MV-4-11 (cell line): ENCODE data around the gene ALDH1A2.
A peak's percentile ranks its signal among the peaks of the same experiment; 100 is the strongest.
"Not testable (repeated sequence)": the region's sequence is repeated elsewhere in the genome, so short reads cannot be mapped to it uniquely, and the experiment has no call there.

Experiments used
- DNase-seq: peaks from one replicate; lab custom pipeline; 2025; lab: John Stamatoyannopoulos, UW

ALDH1A2 gene

GRCh38 chr15:58066042-58066867 lies 744 bp upstream of the ALDH1A2 start:
- no peak for DNase-seq

- DNase-seq: no peak
These were observed 499 bp downstream of the ALDH1A2 start for GRCh38 chr15:58064980-58065444.

GRCh38 chr15:58064082-58064979 lies 1.2 kb downstream of the ALDH1A2 start:
- no peak for DNase-seq

DNA sequence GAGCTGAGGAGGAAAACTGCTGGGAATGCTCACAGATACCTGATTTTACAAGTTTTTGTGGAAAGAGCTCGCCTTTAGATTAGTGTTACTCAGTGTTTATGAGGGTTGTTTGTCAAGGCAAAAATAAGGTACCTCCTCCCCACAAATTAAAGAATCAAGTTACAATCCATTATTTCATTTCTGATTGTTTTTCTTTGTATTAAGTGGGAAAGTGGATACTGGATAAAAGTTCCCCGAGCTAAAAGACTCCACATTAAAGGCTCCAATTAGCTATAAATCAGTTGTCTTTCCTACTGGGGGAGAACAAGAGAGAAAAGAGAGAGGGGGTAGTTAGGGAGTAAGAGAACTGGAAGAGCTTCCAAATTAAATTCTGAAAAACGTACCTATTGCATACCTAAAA lies 1.9 kb downstream of the ALDH1A2 start:
- DNase-seq: no peak

DNA sequence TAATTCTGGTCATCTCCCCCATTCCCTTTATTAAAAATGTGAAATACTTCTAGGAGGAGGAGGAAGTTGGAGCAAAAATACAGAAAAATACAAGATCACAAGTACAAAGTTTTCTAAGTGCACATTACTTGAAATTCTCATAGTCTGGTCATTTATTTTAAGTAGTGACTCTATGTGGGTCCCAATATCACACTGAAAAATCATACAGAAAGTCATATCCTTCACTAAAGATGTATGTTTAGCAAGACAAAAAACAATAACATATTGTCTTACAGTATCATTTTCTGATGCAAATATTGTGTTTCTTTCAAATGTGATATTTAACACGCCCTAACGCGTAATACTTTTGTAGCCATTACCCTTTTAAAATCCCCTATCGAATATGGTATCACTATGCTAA lies 2.5 kb downstream of the ALDH1A2 start:
- no peak for DNase-seq

DNA sequence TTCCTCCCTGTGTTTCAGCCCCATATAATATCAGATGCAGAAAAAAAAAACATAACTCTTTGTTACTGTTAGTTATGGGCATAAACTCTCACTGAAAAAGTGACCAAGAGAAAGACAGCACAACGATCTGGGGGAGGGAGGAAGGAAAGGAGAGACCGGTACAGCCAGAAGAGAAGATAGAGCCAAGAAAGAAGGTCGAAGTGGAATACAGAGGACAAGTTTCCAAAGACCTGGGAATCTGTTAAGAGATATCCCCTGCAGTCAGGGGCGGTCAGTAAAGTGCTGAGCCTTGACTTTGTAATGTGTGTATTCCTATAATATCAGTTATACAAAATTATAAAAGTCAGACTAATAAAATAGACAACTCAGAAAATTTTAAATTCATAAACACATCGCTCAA lies 3.3 kb downstream of the ALDH1A2 start:
- no peak for DNase-seq

DNA sequence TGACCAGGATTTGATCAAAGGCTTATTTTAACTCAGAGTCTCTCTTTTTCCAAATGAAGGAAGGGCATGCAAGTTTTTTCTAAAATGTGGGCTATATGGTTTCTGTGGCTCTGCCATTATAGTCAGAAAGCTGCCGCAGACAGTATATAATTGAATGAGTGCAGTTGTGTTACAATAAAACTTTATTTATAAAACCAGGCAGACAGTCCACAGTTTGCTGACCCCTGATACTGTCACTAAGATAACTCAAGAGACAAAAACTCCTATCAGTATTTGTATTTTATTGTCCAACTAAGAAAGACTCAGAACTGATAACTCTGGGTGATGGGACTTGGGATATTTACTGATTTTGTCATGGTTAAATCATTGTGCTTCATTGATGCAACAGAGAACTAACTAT lies 4.9 kb downstream of the ALDH1A2 start:
- no peak for DNase-seq

- DNase-seq: no peak
These were observed 6.8 kb downstream of the ALDH1A2 start for GRCh38 chr15:58058729-58059128.

GRCh38 chr15:58058073-58058472 lies 7.4 kb downstream of the ALDH1A2 start:
- DNase-seq: no peak

DNA sequence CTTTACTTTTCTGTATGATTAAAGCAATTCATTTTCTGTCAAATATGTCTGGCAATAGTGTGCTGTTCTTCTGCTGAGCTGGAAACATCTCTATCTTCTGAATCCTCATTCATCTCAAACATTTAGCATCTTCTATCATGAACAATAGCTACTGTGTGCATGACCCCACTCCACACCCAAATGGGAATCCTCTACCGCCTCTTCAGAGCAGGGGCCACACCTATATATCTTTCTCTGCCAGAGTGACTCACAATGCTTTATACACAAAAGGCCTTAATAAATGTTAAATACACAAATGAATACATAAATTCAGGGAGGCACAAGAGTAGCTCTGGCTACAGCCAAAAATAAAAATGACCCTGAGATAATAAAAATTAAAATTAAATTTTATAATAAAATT lies 8.0 kb downstream of the ALDH1A2 start:
- DNase-seq: no peak

GRCh38 chr15:58056015-58056414 lies 9.5 kb downstream of the ALDH1A2 start:
- no peak for DNase-seq

DNA sequence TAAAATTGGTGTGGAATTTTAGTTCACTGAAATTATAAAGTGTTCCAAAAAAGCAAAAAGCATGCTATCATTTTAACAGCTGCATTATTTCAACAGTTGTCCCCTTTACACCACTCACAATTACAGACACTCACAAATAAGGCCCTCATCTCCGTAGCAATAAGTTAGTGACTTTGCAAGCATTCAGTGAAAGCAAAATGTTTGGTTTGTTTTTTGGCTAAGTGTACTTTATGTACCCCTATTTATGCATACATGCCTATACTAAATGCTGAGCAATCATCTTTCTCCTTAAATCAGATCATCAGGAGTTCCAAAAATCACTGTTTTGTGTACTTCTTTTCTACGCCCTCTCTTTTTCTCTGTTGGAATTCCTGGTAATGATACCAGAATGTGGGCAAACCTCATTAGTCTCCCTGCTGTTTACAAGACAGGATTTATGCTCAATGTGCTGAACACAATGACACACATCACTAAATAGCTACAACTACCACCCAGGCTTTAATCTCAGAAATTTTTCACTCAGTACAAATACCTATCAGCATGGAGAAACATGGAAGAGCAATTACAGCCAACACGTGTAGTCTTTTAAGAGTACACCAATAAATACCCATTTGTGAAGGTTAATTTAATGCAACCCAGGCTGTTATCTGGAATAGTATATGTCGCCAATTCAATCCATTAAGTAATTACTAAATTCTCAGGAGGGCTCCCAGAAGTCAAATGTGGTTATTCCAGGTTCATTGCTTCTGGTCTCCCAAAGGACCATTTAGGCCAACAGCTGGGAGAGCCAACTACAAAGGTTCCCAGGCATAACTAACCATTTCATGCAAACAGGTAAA lies 12.0 kb downstream of the ALDH1A2 start:
- no peak for DNase-seq

DNA sequence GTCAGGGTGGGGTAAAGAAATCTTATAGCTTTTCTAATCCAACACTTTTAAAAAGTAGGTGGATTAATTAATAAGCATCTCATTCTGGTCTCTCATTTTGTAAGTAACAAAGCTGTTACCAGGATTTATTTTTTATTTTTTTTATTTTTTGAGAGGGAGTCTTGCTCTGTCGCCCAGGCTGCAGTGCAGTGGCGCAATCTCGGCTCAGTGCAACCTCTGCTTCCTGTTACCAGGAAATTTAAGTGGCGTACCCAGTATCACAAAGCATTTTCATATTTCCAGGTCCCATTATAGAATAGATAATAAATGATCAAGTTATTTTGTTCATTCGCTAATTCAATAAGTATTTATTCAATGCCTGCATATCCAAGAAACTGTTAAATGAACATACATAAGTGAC lies 13.2 kb downstream of the ALDH1A2 start:
- no peak for DNase-seq

DNA sequence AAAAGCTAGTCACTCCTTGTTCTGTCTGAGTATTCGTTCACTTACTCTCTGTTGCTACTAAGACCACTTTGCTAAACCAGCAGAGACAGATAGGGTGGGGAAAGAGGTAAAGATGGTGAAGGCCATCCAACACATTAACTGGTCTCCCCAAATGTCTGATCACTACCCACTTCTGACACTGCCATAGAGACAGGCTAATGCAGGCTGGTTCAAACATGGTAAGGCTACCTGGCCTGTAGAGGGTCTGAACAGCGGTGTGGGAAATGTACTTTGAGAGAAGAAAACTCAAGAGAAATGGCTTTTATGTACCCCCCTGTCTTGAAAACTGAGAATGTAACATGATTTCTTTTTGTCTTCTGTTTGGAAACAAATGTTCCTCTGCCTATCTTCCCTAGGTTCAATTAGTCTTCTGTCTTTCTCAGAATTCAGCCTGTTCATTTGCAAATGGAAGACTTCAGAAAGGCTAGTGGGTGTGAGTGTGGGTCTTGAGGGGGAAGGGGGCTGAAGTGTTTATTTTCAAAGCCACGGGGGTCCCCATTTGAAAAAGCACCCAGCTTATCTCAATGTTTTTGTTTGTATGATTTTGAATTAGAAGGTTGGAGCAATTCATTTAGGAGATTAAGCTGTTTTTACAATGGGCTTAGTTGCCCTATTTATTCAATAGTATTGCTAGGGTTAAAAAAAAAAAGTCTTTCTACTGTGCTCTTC lies 15.8 kb downstream of the ALDH1A2 start:
- no peak for DNase-seq

DNA sequence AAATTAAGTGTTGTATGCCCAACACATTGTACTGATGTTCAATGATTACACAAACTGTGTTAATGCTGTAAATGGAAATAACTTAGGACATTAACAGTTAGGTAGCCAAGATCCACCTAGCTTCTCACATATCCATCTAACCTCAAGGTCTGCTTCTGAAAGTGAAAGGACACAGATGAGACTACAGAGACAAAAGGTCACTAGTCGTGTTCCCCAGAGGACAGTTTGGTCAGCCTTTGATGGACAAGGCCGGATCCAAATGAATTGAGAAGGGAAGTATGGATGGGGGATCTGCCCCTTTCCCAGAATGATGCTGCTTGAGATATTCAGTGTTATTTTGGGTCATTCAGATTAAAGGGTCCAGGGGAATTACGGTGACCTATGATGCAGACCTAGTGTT lies 17.2 kb downstream of the ALDH1A2 start:
- DNase-seq: no peak

- no peak for DNase-seq
These were observed 18.4 kb downstream of the ALDH1A2 start for GRCh38 chr15:58047149-58047548.

DNA sequence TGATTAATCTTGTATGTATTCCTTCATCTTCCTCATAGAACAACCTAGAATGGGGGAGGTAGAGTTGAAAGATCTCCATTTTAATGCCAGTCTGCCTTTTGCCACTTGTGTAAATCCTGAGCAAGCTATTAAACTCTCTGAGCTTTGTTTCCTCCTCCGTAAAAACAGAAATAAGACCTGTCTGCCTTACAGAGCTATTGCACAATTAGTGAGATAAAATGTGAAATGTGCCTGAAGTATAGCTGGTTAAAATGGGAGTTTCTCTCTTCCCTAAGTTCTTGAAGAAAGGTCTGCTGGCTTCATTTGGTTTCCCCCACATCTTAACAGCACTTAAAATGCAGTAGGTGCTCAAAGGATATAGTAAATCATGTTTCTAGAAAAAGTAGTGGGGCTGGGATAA lies 19.0 kb downstream of the ALDH1A2 start:
- peak; percentile 19 for DNase-seq

- not testable (repeated sequence) for DNase-seq
These were observed 20.1 kb downstream of the ALDH1A2 start for GRCh38 chr15:58045376-58045775.

DNA sequence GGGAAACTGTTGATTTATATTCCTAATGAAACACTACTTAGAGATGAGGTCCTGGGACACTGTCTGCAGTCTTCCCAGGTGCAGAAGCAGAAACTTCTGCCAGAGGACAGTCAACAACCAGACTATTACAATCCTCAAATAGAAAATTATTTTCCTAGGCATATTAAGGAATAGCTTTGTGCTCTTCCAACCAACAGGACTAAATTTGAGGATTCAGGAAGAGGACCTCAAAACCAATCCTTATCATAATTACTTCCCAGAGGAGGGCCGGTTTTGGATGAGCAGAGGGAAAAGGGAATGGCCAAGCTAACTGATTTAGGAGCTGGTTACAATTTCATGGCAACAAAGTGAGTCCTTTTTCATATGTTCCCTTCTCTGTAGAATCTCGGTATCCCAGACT lies 21.0 kb downstream of the ALDH1A2 start:
- DNase-seq: no peak

GRCh38 chr15:58043192-58043903 lies 22.2 kb downstream of the ALDH1A2 start:
- peak; percentile 10 for DNase-seq

- DNase-seq: no peak
These were observed 23.5 kb downstream of the ALDH1A2 start for GRCh38 chr15:58042006-58042405.
